DOHH2 (cell line): Measurements from ENCODE around the gene NPAS3.

Experiments used
- CTCF ChIP-seq: fragments of 200-600 bp; sonication (generic); IDR thresholded peaks from one replicate; pipeline ENCODE4 v1.5.1; 2014; ENCODE audit warnings: antibody characterized with exemption, mild to moderate bottlenecking, low read depth, low read length; ENCODE audit not compliant: poor library complexity, severe bottlenecking
- EZH2phosphoT487 ChIP-seq: fragments of 200-600 bp; sonication (generic); IDR thresholded peaks from 2 replicates; pipeline ENCODE4 v1.6.1; 2017; ENCODE audit warnings: borderline replicate concordance, mild to moderate bottlenecking, antibody characterized with exemption, low read length, moderate library complexity, mixed read lengths

- no peak for TF ChIP-seq CTCF
- no peak for TF ChIP-seq EZH2phosphoT487
Observed at GRCh38 chr14:33529787-33530757, 591.4 kb downstream of the NPAS3 start.
